GM18498 (cell line): ENCODE results near the gene TMEM86B.

Experiments
- ATAC-seq: cut with Tn5 transposase; IDR thresholded peaks from one replicate; pipeline ENCODE4 v1.9.1; 2021; ENCODE audit warnings: mild to moderate bottlenecking, moderate library complexity; ENCODE audit not compliant: unreplicated experiment

TMEM86B gene, protein sequence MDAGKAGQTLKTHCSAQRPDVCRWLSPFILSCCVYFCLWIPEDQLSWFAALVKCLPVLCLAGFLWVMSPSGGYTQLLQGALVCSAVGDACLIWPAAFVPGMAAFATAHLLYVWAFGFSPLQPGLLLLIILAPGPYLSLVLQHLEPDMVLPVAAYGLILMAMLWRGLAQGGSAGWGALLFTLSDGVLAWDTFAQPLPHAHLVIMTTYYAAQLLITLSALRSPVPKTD

DNA sequence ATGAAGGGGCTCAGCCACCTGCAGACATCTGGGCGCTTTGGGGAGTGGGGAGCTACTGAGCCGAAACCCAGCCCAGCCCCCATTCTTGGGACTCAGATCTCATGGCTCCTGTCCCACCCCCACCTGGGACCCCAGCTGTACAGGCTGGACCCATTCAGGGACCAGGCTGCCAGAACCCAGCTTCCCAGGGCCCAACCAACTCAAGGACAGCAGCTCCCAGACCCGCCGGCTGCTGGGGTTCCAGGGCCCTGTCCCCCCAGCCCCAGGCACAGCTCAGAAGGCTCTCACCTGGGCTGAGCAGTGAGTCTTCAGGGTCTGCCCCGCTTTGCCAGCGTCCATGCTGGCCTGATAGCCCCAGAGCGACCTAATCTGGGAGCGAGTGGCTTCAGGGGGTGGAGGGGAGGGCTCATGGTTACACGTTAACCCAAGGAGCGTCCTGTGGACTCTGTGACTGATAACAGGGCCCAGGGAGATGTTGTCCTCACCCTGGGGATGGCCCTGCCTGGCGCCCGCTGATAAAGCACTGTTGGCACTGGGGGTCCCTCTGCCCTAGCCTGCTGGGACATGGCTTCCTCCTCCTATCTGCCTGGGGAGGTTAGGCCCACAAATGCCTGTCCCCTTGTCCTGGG is at the start of gene TMEM86B:
Gene TMEM86B (minus strand): TSS at position 361 of the 629 bp plus-strand sequence. CDS start 22 bp downstream, at position 339.
- no peak for ATAC-seq

DNA sequence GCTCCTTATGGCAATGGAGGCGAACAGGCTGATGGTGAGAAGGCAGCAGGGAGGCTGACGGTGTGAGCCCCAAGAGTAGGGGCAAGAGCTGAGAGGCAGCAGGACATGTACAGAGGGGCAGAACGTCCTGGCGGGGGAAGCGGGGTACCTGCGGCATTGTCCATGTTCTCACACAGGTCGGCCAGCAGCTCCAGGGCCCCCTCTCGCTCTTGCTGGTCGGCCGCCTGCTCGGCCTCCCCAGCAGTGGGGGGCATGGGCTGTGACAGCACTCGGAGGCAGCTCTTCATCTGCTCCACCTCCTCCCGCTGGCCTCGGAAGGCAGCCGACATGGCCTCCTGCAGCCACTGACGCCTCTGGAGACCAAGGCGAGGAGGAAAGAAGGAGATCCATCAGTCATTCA is 48.9 kb upstream of the TMEM86B start:
- no peak for ATAC-seq

DNA sequence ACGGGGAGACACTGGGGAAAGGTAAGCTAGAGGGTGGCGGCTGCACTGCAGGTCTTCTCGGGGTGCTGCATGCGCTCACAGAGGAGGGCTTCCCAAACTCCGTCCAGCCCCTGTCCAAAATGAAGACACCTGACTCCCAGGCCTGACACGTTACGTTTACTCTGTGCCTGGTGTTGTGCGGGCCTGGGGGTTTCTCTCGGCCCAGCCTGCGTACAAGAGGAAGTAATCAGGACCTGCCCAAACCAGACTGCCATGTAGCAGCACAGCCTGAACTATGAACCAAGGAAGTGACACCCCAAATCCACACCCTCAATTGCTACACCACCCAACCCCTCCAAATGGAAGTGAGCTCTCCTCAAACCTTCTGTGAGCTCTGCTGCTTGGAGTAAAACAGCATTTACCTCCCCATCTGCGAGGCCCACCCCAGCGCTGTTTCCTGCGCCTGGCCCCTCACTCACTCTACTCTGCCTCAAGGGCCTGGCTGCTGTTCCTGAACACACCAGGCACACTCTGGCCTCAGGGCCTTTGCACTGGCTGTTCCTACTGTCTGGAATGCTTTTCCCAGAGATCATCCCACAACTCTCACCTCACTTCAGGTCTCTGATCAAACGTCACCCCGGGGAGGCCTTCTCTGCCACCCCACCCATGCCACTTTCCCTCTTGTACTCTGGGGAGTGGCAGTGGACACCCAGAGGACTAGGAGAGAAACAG is 48.3 kb upstream of the TMEM86B start:
- ATAC-seq, result peak; percentile 10

DNA sequence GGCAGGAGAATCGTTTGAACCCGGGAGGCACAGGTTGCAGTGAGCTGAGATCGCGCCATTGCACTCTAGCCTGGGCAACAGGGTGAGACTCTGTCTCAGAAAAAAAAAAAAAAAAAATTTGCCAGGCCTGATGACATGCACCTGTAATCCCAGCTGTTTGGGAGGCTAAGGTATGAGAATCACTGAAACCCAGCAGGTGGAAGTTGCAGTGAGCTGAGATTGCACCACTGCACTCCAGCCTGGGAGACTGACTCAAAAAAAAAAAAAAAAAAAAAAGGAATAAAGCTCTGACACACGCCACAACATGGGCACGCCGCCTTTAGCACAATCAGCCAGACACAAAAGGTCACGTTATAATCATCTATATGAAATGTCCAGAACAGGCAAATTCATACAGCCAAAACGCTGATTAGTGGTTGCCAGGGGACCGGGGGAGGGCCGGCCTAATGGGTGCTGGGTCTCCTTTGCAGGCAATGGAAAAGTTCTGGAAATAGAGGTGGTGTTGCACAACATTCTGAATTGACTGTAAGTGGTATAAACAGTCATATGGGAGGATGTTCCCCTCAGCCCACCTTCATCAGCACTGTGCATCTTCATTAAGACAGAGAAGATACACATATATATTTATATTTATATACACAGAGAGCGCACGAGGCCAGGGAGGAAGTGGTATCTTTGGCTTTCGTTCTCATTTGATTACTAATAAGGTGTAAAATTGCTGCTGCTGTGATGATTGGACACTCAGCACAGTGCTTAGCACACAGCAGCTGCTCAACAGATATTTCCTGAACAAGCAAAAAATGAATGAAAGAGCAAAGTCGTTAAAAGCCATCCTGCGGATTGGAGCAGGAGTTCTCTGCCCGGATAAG is 47.5 kb upstream of the TMEM86B start:
- ATAC-seq, result peak; percentile 58

DNA sequence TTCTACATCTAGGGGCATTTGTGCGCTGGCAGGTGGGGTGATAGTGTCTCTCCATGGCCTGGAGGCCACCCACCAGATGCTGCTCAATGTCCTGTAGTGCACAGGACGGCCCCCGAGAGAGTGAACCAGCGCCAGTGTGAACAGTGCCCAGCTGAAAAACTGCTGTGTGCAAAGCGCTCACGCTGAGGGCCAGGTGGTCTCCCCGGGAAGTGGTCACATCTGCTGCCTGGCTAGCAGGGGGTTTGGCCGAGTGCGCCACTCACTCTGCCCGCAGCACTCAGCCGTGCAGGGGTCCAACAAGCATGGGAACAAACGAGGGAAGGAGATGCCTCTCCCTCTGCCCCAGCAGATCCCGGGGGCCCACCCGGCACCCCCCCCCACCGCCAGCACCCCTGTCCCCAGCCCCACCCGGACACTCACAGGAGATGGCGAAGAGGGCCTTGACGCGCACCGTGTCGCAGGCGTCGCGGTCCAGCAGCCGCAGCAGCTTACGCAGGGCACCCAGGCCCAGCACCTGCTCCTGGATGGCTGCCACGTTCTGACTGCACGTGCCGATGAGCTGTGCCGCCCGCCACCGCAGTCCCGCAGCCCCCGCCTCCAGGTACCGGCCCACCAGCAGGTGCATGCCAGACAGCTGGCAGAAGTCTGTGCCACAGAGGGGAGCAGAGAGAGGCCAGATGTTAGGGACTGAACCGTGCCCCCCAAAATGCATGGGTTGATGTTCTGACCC is 45.6 kb upstream of the TMEM86B start:
- no peak for ATAC-seq

DNA sequence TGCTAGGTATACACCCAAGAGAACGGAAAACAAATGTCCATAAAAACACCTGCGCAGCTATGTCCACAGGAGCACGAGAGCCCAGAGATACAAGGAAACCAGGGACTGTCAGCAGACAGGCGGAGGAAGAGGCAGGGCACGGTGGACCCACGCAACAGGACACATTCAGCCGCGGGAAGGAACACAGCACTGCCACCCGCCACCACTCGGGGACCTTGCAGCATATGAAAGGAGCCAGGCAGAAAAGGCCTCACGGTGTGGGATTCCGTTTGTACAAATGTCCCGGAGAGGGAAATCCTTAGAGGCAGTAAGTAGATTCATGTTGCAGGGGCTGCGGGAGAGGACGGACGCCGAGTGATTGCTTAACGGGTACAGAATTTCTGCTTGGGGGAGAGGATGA is 43.6 kb upstream of the TMEM86B start:
- ATAC-seq, result no peak

DNA sequence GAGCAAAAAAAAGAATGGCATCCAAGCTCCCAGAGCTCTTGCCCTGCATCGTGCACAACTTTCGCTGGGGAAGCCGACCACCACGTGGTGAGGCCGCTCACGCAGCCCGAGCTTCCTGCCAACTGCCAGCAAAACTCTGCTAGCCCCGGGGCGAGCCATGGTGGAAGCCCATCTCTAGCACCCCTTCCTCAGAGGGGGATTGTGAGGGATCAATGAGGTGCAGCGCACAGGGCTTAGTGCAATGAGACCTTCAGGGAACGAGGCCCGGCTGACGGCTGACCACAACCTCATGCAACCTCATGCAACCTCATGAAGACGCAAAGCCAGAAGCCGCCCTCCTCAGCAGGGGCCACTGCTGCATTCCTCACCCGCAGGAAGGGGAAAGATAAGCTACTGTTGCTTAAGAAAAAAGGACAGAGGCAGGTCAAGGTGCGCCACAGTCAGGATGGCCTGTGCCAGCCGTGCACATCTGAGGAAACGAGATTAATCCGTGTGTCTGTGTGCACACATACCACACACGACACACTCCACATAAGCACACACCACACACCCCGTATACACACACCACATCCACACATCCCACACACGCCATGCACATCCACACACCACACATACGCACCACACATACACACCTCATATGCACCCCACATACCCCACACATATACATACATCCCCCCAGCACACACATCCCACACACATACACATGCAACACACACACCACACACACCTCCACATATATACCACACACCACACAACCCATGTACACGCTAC is 41.8 kb upstream of the TMEM86B start:
- no peak for ATAC-seq

DNA sequence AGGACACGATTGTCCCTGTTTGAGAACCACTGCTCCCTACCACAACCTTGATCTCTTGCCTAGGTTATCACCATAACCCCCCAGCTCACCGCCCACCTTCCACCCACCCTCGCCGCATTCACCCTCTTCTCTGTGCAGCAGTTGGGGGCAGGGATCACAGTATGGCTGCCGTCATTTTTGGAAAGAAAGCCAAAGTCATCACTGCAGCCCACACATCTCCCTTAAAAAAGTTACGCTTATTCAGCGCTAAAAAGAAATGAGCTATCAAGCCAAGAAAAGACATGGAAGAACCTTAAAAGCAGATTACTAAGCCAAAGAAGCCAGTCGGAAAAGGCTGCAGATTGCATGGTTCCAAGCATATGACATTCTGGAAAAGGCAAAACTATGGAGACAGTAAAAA is 40.7 kb upstream of the TMEM86B start:
- no peak for ATAC-seq

DNA sequence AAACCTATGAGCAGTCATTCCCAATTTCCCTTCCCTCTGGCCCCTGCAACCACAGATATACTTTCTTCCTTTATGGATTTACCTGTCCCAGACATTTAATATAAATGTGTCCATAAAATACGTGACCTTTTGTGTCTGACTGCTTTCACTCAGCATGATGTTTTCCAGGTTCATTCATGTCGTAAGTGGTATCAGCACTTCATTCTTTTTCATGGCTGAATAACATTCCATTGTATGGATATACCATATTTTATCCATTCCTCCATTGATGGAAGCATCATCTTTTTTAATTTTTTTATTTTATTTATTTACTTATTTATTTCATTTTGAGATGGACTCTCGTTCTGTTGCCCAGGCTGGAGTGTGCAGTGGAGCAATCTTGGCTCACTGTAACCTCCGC is 38.3 kb upstream of the TMEM86B start:
- no peak for ATAC-seq

DNA sequence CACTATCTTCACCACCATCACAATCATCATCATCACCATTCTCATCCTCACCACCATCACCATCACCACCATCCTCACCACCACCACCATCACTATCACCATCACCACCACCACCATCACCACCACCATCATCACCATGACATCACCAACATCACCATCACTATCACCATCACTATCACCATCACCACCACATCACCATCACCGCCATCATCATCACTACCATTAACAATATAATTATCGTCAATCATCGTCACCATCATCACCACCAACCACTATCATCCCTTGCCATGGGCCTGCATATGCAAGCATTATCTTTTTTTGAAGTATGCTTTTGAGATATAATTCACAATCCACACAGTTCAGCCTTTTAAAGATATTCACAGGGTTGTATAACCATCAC is 37.8 kb upstream of the TMEM86B start:
- ATAC-seq, result no peak

DNA sequence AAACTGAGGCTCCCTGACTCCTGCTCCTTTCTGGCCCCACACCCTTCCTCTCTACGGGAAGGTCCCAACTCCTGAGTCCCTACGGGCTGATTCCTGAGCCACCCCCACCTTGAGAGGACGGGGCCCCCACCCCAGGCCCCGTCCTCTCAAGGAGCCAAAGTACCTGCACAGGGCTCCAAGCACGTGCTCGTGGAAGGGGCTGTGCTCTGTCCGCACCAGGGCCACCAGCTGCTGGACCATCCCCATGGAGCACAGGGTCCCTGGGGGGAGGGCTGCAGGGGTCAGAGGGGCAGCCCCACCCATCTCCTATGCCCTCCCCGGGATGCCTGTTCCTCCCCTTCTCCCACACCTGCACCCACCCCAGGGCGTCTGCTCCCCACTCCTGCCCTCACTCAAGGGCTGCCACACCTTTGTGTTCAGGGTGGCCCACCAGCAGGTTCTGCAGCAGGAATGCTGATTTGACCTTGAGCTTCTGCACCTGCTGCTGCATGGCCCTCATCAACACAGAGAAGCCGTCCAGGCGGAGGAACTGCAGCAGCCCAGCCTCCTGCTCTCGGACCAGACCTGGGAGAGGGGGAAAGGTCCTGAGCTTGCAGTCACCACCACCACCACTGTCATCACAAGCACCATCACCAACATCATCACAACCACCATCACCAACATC is 37.3 kb upstream of the TMEM86B start:
- ATAC-seq, result no peak

DNA sequence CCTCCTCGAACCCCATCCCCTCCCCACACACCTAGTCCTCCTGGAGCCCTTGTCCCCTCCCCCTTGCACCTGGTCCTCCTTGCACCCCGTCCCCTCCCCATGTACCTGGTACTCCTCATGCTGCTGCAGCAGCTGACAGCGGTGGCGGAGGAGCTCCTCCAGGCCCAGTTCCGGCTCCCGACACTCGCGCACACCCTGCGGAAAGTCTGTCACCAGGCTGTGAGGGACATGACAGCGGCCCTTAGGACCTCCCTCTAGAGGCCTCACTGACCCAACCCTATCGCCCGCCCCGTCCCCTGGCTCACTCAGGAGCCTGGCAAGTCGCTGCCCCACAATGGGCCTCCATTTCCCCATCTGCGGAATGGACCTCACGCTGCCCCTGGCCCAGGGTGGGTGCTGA is 36.6 kb upstream of the TMEM86B start:
- no peak for ATAC-seq

DNA sequence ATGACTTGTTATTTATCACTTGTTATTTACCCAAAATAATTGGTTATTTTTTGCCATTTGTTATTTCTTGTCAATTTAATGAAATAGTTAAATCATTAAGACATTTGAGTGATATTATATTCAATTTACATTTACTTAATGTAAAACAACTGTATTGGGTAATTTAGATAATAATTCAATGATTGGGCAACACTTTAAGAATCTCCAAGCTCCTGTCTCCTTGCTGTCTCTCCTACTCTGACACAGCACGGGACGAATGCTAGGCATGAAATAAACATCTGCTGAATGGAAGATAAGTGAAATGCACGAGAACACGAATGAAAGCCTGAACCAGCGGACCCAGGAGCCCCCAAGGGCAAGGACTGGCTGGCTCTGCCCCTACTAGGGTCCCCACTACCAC is 36.0 kb upstream of the TMEM86B start:
- ATAC-seq, result no peak

DNA sequence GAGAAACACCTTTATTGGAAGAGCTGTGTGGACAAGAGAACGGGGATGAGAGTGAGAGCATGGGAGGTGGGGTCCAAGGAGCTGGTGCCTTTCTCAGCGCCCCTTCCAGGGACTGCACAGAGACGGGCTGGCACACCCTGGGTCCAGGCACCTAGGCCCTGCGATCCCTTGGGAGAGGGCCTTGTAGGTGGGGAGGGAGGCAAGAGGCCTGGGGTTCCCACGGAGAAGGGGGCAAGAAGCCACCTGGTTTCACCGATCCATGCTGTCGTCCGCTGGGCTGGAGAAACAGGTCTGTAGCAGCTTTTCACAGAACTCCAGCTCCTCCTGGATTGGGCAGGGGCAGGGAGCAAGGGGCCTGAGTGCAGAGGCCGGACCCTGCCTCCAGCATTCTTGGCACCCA is 33.8 kb upstream of the TMEM86B start:
- no peak for ATAC-seq

DNA sequence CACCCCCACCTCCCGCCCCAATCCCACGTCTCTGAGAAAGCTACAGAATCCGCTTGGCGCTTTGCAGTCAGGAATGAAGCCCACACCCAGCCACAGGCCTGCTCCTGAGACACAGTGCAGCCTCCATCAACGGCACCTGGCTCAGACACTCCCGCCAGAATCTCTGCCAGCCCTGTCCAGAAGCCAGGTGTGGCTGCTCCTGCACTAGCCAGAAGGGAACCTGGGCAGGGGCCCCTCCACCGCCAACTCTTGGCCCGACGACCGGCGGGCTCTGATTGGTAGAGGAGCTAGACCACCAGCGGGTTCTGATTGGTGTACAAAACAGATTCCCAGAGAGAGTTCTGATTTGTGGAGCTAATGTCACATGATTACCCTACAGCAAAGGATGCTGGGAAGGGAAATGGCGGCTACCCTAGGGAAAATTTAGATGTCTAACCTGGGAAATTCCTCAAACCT is 33.1 kb upstream of the TMEM86B start:
- no peak for ATAC-seq

DNA sequence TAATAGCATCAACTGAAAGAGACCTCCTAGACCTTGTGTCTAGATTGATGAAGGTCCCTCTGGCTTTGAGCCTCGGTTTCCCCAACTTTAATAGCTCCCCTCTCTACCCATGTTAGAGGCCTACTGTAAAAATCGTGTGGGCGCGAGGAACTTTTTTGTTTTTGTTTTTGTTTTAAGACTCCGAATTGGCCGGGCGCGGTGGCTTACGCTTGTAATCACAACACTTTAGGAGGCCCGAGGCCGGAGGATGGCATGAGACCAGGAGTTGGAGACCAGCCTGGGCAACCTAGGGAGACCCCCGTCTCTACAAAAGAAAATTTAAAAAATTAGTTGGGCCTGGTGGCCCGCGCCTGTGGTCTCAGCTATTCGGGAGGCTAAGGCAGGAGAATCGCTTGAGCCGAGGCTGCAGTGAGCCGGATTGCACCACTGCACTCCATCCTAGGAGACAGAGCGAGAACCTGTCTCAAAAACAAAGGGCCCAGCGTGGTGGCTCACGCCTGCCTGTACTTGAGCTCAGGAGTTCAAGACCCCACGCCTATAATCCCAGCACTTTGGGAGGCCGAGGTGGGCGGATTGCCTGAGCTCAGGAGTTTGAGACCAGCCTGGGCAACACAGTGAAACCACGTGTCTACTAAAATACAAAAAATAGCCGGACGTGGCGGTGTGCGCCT is 31.1 kb upstream of the TMEM86B start:
- no peak for ATAC-seq

DNA sequence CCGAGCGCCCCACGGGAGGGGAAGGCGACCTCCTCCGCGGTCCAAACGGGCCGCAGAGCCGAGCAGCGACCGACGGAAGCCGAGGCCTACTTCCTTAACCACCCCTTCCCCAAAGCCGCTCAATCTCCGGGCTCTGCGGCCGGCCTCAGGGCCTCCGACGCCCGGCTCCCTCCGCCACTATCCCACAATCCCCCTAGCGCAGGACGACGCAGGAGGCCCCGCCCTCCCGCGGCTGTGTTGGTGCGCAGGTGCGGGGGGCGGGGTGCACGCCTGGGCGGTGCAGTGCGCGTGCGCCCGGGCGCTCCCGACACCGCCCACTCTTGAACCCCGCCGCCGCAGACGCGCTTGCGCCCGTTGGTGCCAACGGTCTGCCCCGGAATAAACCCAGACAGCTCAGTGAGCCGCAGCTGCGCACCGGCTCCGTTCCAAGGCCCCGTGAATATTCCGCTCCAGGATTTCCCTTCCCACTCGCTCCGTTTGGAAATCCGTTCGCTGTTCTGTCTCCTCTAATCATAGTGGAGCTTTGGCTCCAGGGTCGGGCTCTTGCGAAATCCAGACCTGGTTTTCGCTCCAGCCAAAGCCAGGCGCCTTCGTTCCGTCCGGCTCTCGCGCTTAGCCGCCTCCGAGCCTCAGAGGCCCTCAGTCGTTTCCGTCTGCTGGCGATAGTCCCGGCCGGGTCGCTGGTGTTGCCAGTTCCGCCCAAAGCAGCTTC is 30.4 kb upstream of the TMEM86B start, which contains the start of gene PPP6R1:
Gene PPP6R1 (minus strand): TSS at position 190 of the 712 bp plus-strand sequence. CDS start 11,914 bp downstream, outside the sequence.
- ATAC-seq, result peak; percentile 78

DNA sequence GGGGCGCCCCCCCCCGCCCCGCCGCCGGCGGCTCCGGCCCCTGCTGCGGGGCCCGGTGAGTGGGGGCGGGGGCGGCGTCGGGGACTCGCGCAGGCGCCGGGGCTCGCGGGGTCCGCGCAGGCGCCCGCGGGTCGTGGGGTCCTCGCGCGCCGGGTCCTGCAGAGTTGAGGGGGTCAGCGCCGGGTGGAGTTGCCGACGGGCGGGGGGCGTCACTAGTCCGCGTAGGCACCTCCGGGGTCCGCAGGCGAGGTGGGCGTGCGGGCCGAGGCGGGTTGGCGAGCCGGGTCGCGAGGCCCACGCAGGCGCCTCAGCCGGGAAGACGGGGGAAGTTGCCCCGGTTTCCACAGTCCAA is 29.9 kb upstream of the TMEM86B start:
- peak; percentile 18 for ATAC-seq
